ENCODE data around the gene SPATA45.

SPATA45 gene

GRCh38 chr1:212847549-212847948 lies at the start of gene SPATA45:
Gene SPATA45, minus strand, starts transcription at chr1:212847649. Its CDS starts 11,500 bp downstream, at chr1:212836149.
- H3K9me3 Mint-ChIP-seq = peaks cover 14% of the 10 kb centered on the region
- no peak for DNase-seq
- no peak within 1 kb of the TSS for H3K27ac Mint-ChIP-seq
- H3K27me3 Mint-ChIP-seq (ENCODE audit: low read depth, poor library complexity) = peaks cover 4% of the 10 kb centered on the region
- H3K36me3 Mint-ChIP-seq (ENCODE audit: low read depth) = peaks cover 7% of the 10 kb centered on the region
- H3K4me3 Mint-ChIP-seq = no peak within 1 kb of the TSS
- no peak for TF ChIP-seq CTCF (IDR thresholded peaks at IDR 0.05)
- no peaks in the 10 kb centered on the region for H3K4me1 Mint-ChIP-seq

- DNase-seq = no peak
- Mint-ChIP-seq H3K36me3 (ENCODE audit: low read depth) (peaks cover 91% of the 10 kb centered on the region), H3K4me1 (no peaks in the 10 kb centered on the region)
Measured at GRCh38 chr1:212892108-212892507, 44.7 kb upstream of the SPATA45 start.

GRCh38 chr1:212884592-212884991 lies 37.1 kb upstream of the SPATA45 start:
- Mint-ChIP-seq H3K27ac (no peak overlapping the region), H3K36me3 (ENCODE audit: low read depth) (peaks cover 81% of the 10 kb centered on the region), H3K9me3 (no peaks in the 10 kb centered on the region), H3K27me3 (ENCODE audit: low read depth, poor library complexity) (no peaks in the 10 kb centered on the region), H3K4me1 (no peaks in the 10 kb centered on the region), H3K4me3 (no peak overlapping the region)
- TF ChIP-seq CTCF (IDR thresholded peaks at IDR 0.05) = no peak
- no peak for DNase-seq

More at GRCh38 chr1:212892108-212892507, 44.7 kb upstream of the SPATA45 start:
- TF ChIP-seq CTCF (IDR thresholded peaks at IDR 0.05) = no peak
- Mint-ChIP-seq H3K27ac (no peak overlapping the region), H3K27me3 (ENCODE audit: low read depth, poor library complexity) (no peaks in the 10 kb centered on the region), H3K9me3 (no peaks in the 10 kb centered on the region), H3K4me3 (no peak overlapping the region)

- no peak for TF ChIP-seq CTCF (IDR thresholded peaks at IDR 0.05)
- Mint-ChIP-seq H3K27me3 (ENCODE audit: low read depth, poor library complexity) (no peaks in the 10 kb centered on the region), H3K27ac (peak overlapping the region; percentile 29), H3K4me3 (no peak overlapping the region), H3K36me3 (ENCODE audit: low read depth) (peaks cover 67% of the 10 kb centered on the region), H3K4me1 (no peaks in the 10 kb centered on the region), H3K9me3 (no peaks in the 10 kb centered on the region)
- DNase-seq = no peak
Measured at GRCh38 chr1:212879947-212880690, 32.7 kb upstream of the SPATA45 start.

GRCh38 chr1:212878418-212878817 lies 31.0 kb upstream of the SPATA45 start:
- Mint-ChIP-seq H3K36me3 (ENCODE audit: low read depth) (peaks cover 61% of the 10 kb centered on the region), H3K27ac (no peak overlapping the region), H3K9me3 (no peaks in the 10 kb centered on the region), H3K27me3 (ENCODE audit: low read depth, poor library complexity) (no peaks in the 10 kb centered on the region), H3K4me3 (no peak overlapping the region), H3K4me1 (no peaks in the 10 kb centered on the region)
- no peak for DNase-seq
- no peak for TF ChIP-seq CTCF (IDR thresholded peaks at IDR 0.05)

GRCh38 chr1:212873518-212873917 lies 26.1 kb upstream of the SPATA45 start:
- TF ChIP-seq CTCF (IDR thresholded peaks at IDR 0.05) = no peak
- Mint-ChIP-seq H3K27ac (no peak overlapping the region), H3K4me3 (no peak overlapping the region), H3K4me1 (no peaks in the 10 kb centered on the region), H3K36me3 (ENCODE audit: low read depth) (peaks cover 49% of the 10 kb centered on the region), H3K27me3 (ENCODE audit: low read depth, poor library complexity) (no peaks in the 10 kb centered on the region), H3K9me3 (no peaks in the 10 kb centered on the region)
- DNase-seq = no peak
